Neuron (in vitro differentiated cells): ENCODE results near the gene RPS6KC1.
"Not testable (repeated sequence)": the region's sequence is repeated elsewhere in the genome, so short reads cannot be mapped to it uniquely, and the experiment has no call there.

ENCODE experiments used
- H2AFZ ChIP-seq: one replicate; pipeline ENCODE4 v1.6.1; 2013; ENCODE audit warnings: low read depth, mild to moderate bottlenecking, inconsistent platforms, low read length, moderate library complexity
- H3K27me3 ChIP-seq: one replicate; pipeline ENCODE4 v1.6.1; 2013; ENCODE audit warnings: low read length; ENCODE audit not compliant: insufficient read depth
- H3K36me3 ChIP-seq: one replicate; pipeline ENCODE4 v1.6.1; 2013; ENCODE audit warnings: low read length; ENCODE audit not compliant: insufficient read depth
- H3K4me1 ChIP-seq: one replicate; pipeline ENCODE4 v1.6.1; 2013; ENCODE audit warnings: low read length; ENCODE audit not compliant: insufficient read depth
- H3K4me3 ChIP-seq: 2 replicates; pipeline ENCODE4 v1.5.1; 2013; ENCODE audit warnings: mild to moderate bottlenecking, low read length, moderate library complexity
- H3K9me3 ChIP-seq: one replicate; pipeline ENCODE4 v1.6.1; 2013; ENCODE audit warnings: low read length

The RPS6KC1 gene

DNA sequence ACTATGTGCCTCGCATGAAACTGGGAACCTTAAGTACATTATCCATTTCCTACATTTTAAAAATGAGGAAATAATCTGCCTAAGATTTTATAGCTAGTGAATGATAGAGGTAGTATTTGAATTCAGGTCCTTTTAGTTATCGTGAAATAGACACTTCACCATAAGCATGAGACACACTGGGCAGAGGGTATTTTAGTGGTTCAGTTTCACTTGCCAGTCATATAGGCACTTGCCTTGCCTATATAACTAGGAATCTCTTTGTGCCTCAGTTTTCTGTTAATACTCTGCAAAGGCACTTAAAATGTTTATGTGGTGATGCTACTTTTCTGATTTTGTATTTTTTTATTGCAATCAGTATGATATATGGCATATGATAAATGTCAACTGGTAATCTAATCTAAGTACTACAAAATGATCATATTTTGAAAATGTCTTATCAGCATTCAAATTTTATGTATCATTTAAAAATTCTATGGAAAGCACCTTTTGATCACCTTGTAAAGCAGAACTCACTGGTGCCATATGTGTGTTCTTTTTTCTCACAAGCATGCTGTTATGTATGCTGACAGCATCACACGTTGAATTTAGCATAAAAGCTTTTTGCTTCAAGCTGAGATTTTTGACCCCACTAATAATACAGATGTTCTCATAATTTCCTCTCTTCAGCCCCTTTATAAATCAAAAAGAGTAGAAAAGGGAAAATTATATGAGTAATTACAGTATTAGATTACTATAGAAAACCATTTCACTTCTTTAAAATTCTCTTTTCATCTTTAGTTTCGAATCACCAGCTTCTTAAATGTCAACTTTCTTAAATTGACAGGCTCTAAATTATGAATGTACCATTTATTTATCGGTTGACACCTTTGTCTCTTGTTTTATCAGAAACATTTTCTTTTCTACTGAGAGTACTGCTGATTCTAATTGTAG, 52.6 kb downstream of the RPS6KC1 start:
- Histone ChIP-seq H3K36me3 (no peaks in the 10 kb centered on the region), H3K4me1 (no peaks in the 10 kb centered on the region), H3K4me3 (no peak overlapping the region), H2AFZ (no peak overlapping the region), H3K9me3 (peaks cover 1% of the 10 kb centered on the region), H3K27me3 (no peaks in the 10 kb centered on the region)

DNA sequence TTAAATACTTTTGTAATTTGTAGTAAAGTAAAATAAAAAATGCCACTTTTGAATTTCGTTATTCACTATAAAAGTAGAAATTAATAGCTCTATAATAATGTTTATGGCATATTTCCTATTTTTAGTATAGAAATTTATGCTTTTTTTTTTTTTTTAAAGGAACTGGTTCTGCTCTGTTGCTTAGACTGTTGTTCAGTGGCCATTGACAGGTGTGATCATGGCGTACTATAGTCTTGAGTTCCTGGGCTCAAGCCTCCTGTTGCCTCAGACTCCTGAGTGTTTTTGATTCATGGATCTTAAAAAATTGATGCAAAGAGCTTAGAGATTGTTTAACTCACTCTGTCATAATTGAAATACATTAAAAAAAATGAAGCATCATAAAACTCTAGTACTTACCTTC, 53.6 kb downstream of the RPS6KC1 start:
- peaks cover 1% of the 10 kb centered on the region for H3K9me3 ChIP-seq
- H3K27me3 ChIP-seq = no peaks in the 10 kb centered on the region
- H3K4me3 ChIP-seq = no peak overlapping the region
- no peak overlapping the region for H2AFZ ChIP-seq
- no peaks in the 10 kb centered on the region for H3K4me1 ChIP-seq
- H3K36me3 ChIP-seq = no peaks in the 10 kb centered on the region

DNA sequence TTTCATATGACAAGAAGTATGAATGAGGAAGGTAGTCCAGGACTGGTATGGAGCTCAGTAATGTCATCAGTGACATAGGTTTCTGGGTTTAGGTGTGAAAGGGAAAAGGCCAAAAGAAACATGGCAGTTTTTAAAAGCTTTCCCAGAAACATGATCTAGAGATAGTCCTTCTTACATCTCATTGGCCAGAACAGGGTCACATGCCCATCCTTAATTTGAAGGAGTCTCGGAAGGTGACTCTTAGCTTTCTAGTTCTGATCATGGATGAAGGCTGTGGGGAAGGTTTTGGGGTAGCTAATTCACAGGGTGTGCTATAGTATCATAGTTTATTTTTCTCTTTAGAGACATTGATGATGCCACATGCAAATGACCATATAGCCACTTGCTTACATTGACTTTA, 55.3 kb downstream of the RPS6KC1 start:
- Histone ChIP-seq H3K4me1 (no peaks in the 10 kb centered on the region), H2AFZ (no peak overlapping the region), H3K9me3 (peaks cover 1% of the 10 kb centered on the region), H3K4me3 (no peak overlapping the region), H3K36me3 (no peaks in the 10 kb centered on the region), H3K27me3 (no peaks in the 10 kb centered on the region)

DNA sequence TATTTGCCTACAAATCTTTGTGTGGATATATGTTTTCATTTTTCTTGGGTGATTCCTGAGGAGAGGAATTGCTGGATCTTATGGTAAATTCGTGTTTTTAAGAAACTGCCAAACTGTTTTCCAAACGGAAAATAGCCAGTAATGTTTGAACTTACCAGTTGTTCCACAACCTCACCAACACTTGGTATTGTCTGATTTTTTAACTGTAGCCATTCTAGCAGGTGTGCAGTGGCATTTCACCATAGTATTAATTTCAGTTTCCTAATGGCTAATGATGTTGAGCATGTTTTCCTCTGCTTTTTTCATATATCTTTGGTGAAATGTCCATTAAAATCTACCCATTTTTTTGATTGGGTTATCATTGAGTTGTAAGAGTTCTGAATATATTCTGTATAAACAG, 56.6 kb downstream of the RPS6KC1 start:
- H3K4me1 ChIP-seq = no peaks in the 10 kb centered on the region
- no peaks in the 10 kb centered on the region for H3K27me3 ChIP-seq
- H2AFZ ChIP-seq = no peak overlapping the region
- H3K4me3 ChIP-seq = no peak overlapping the region
- H3K9me3 ChIP-seq = peaks cover 1% of the 10 kb centered on the region
- no peaks in the 10 kb centered on the region for H3K36me3 ChIP-seq

DNA sequence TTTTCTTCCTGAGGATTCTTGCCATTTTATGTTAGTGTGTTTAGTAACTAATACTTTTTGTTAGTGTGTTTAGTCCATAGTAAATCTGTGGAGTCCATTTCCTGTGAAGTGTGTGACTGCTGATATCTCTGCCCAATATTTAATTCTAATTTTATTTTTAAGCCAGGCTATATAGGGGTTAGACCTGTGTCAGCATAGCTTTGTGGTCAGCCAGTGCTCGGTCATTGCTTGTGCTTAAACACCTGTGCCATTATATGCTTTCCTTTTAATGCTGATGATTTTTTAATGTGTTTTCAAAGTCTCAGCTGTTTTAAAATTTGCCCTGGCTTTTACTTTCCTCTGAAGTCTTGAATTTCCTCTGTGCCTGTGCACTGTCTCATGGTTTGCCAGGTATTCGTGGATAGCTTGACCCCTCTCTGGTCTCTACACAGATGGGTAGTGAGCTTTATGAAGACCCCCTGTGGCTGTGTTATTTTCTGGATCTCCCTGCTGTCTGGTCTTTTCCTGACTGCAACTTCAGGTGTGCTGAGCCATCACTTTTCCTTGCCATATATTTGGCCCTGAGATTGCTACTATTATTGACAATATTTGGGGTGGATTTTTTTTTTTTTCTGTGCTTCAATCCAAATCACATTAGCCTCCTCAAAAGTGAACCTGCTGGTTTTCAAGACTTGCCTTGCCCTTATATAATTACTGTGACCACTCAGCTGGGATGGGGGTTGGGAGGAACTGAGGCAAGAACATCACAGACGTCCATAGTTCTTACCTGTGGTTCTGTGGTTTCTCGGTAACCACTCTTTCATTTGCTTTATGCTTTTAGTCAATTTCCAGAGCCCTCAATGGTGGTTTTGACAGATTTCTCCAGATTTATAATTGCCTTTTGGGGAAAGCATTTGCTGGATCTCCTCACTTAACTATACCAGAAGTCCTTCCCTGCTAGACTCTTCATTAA, 59.6 kb downstream of the RPS6KC1 start:
- no peak overlapping the region for H2AFZ ChIP-seq
- H3K9me3 ChIP-seq = peaks cover 1% of the 10 kb centered on the region
- H3K27me3 ChIP-seq = no peaks in the 10 kb centered on the region
- no peaks in the 10 kb centered on the region for H3K36me3 ChIP-seq
- no peaks in the 10 kb centered on the region for H3K4me1 ChIP-seq
- H3K4me3 ChIP-seq = no peak overlapping the region

DNA sequence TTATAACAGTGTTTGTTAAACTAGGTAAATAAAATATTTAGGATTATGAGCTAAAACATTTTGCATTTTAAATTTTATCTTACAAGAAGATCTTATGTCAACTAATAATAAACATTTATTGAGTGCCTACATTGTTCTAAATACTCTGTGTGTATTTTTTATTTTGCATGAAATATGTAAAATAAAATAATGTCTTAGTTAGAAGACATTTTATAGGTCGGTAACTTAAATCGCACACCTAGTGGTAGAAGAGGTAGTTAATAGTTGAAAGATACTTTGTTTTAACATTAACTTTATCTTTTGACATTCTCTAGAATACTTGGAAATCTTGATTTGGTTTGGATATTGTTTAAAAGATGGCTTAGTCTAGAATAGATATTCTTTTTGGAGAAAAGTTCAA, 60.5 kb downstream of the RPS6KC1 start:
- no peak overlapping the region for H3K4me3 ChIP-seq
- H3K9me3 ChIP-seq = peaks cover 1% of the 10 kb centered on the region
- no peaks in the 10 kb centered on the region for H3K4me1 ChIP-seq
- H3K27me3 ChIP-seq = no peaks in the 10 kb centered on the region
- no peaks in the 10 kb centered on the region for H3K36me3 ChIP-seq
- H2AFZ ChIP-seq = no peak overlapping the region

DNA sequence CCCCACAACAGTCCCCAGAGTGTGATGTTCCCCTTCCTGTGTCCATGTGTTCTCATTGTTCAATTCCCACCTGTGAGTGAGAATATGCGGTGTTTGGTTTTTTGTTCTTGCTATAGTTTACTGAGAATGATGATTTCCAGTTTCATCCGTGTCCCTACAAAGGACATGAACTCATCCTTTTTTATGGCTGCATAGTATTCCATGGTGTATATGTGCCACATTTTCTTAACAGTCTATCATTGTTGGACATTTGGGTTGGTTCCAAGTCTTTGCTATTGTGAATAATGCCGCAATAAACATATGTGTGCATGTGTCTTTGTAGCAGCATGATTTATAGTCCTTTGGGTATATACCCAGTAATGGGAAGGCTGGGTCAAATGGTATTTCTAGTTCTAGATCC, 61.7 kb downstream of the RPS6KC1 start:
- H3K36me3 ChIP-seq, H3K4me1 ChIP-seq, H3K4me3 ChIP-seq, H3K27me3 ChIP-seq, H3K9me3 ChIP-seq, H2AFZ ChIP-seq: not testable (repeated sequence)

DNA sequence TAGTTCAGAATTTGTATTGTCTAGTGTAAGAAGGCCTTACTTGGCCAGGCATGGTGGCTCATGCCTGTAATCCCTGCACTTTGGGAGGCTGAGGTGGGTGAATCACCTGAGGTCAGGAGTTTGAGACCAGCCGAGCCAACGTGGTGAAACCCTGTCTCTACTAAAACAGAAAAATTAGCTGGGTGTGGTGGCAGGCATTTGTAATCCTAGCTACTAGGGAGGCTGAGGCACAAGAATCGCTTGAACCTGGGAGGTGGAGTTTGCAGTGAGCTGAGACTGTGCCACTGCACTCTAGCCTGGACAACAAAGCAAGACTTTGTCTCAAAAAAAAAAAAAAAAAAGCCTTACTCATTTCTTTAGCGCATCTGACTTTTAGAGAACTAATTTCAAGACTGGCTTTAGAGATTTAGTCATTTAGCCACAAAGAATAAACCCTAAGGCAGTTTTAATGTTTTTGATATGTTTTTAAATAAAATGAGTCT, 66.7 kb downstream of the RPS6KC1 start:
- not testable (repeated sequence) for H3K27me3 ChIP-seq, H3K4me3 ChIP-seq, H3K9me3 ChIP-seq, H3K36me3 ChIP-seq, H3K4me1 ChIP-seq, H2AFZ ChIP-seq

DNA sequence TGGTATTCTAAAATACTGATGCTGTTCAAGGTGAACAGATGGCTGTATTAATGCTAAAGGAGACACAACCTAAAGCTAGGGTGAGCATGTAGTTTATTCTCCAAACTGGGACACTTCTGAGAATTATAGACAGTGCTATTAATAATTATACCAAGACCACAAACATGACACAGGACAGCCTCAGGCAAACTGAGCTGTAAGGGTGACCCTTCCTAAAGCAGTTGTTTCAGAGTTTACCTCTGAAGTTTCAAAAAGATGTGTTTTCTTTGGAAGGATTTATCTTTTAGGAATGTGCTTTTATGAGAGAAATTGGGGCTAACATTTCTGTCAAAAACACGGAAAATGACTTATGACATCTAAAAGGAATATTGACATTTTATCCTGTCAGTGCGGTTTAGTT, 68.8 kb downstream of the RPS6KC1 start:
- no peaks in the 10 kb centered on the region for H3K27me3 ChIP-seq
- no peaks in the 10 kb centered on the region for H3K9me3 ChIP-seq
- H3K4me3 ChIP-seq = no peak overlapping the region
- no peaks in the 10 kb centered on the region for H3K36me3 ChIP-seq
- peaks cover 5% of the 10 kb centered on the region for H3K4me1 ChIP-seq
- H2AFZ ChIP-seq = no peak overlapping the region

DNA sequence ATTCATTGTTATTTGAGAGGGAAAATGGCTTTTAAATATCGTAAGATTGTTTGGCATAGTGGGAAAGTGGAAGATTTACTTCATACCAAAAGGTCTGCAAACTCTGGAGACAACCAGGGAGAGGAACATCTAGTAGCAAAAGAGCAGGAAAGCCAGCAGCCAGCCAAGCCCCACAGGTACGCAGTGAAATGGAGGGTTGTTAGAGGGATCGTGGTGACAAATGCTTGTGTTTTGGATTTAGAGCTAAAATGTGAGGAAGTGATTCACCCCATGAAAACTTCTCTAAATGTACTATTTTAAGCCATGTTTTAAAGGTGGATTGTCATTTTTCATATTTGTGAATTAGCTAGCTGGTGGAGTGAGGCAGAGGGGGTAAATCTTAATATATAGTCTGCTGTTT, 69.3 kb downstream of the RPS6KC1 start:
- Histone ChIP-seq H3K4me1 (peaks cover 5% of the 10 kb centered on the region), H3K4me3 (no peak overlapping the region), H2AFZ (no peak overlapping the region), H3K36me3 (no peaks in the 10 kb centered on the region), H3K27me3 (no peaks in the 10 kb centered on the region), H3K9me3 (no peaks in the 10 kb centered on the region)

DNA sequence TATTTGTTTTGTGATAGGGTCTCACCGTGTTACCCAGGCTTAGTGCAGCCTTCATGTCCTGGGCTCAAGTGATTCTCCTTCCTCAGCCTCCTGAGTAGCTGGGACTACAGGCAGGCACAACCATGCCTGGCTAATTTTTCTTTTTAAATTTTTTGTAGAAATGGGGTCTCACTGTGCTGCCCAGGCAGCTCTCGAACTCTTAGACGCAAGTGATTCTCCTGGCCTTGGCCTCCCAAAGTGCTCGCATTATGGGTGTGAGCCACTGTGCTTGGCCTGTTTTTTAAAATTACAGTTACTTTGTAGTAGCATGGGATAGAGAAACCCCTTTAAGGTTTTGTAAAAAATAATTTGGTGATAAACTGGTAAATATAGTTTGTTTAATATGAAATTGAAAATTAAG, 69.9 kb downstream of the RPS6KC1 start:
- no peak overlapping the region for H2AFZ ChIP-seq
- no peaks in the 10 kb centered on the region for H3K36me3 ChIP-seq
- H3K9me3 ChIP-seq = no peaks in the 10 kb centered on the region
- H3K27me3 ChIP-seq = no peaks in the 10 kb centered on the region
- no peak overlapping the region for H3K4me3 ChIP-seq
- H3K4me1 ChIP-seq = peaks cover 5% of the 10 kb centered on the region

DNA sequence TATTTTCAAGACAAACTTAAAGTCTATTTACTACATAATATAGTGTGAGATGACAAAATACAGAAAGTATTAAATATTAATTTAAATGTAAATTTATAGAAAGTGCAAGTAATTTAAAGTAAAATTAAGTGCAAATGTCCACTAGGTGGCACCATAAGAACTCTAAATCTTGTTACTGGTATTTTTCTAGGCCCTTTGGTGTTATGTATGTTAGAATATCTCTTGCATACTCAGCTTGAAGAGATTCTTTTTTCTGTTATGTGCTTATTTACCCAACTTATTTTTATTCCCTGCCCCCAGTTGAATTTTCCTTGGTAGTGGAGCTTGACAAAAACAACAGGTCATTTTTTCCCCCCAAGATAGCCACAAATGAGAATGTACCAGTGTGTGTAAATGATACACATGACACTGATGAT, 71.5 kb downstream of the RPS6KC1 start:
- H2AFZ ChIP-seq = no peak overlapping the region

DNA sequence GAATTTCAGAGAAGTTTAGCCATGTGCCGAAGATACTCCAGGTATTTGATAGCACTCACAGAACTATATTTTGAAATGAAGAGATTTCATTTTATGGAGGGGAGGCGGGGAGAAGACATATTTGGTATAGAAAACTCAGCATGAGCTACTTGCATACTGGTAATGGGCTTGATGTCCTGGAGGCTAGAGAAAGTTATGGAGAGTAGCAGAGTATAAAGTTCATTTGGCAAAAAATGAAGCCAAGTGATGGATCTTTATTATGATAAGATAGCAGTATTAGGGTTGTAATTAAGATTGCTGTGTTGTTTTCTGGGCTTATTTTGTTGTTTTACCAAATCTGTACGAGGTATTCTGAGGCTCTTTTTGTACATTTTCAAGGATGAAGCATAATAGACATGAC, 72.0 kb downstream of the RPS6KC1 start:
- H3K27me3 ChIP-seq = no peaks in the 10 kb centered on the region
- no peak overlapping the region for H2AFZ ChIP-seq
- H3K4me1 ChIP-seq = peaks cover 5% of the 10 kb centered on the region
- no peak overlapping the region for H3K4me3 ChIP-seq
- no peaks in the 10 kb centered on the region for H3K36me3 ChIP-seq
- no peaks in the 10 kb centered on the region for H3K9me3 ChIP-seq

More for the DNA sequence above, 71.5 kb downstream of the RPS6KC1 start:
- Histone ChIP-seq H3K9me3 (no peaks in the 10 kb centered on the region), H3K4me3 (no peak overlapping the region), H3K4me1 (peaks cover 5% of the 10 kb centered on the region), H3K27me3 (no peaks in the 10 kb centered on the region), H3K36me3 (no peaks in the 10 kb centered on the region)
